Stomach smooth muscle (tissue), 2 donors: Measurements from ENCODE around the gene DDX23.

Source experiments
- H3K27ac ChIP-seq: one replicate; pipeline ENCODE4 v1.7.0; 2013; ENCODE audit warnings: mild to moderate bottlenecking, low read length, inconsistent platforms
- H3K27me3 ChIP-seq, 2 donors: one replicate each; pipeline ENCODE4 v1.7.0; 2013; ENCODE audit warnings: low read length in 2 of 2; ENCODE audit not compliant: insufficient read depth in 2 of 2, control insufficient read depth in 1 of 2
- H3K36me3 ChIP-seq, 2 donors: one replicate each; pipeline ENCODE4 v1.7.0; 2013; ENCODE audit warnings: low read length in 2 of 2; ENCODE audit not compliant: control insufficient read depth in 2 of 2, insufficient read depth in 2 of 2
- H3K4me1 ChIP-seq: one replicate; pipeline ENCODE4 v1.7.0; 2013; ENCODE audit warnings: low read length; ENCODE audit not compliant: control insufficient read depth, insufficient read depth
- H3K4me3 ChIP-seq, 2 donors: one replicate each; pipeline ENCODE4 v1.7.0; 2013; ENCODE audit warnings: low read length in 2 of 2
- H3K9ac ChIP-seq, 2 donors: one replicate each; pipeline ENCODE4 v1.7.0; 2013; ENCODE audit warnings: low read length in 2 of 2, mild to moderate bottlenecking in 1 of 2
- H3K9me3 ChIP-seq, 2 donors: one replicate each; pipeline ENCODE4 v1.7.0; 2013; ENCODE audit warnings: low read length in 2 of 2; ENCODE audit not compliant: control insufficient read depth in 2 of 2
- donor health status: healthy.
- donor health status: Pancreatic carcinoma.

DDX23 gene

GRCh38 chr12:48782457-48783395 lies 69.2 kb downstream of the DDX23 start:
- H3K4me3 ChIP-seq = no peak overlapping the region
- H3K9me3 ChIP-seq = no peaks in the 10 kb centered on the region
- peaks cover 36% of the 10 kb centered on the region for H3K4me1 ChIP-seq
- no peak overlapping the region for H3K27ac ChIP-seq
- no peak overlapping the region for H3K9ac ChIP-seq
- no peaks in the 10 kb centered on the region for H3K27me3 ChIP-seq
- H3K36me3 ChIP-seq = peaks cover 0 to 6% of the 10 kb centered on the region in 2 donors

- Histone ChIP-seq H3K27ac (no peak overlapping the region), H3K27me3 (no peaks in the 10 kb centered on the region), H3K9me3 (no peaks in the 10 kb centered on the region), H3K4me1 (peaks cover 28% of the 10 kb centered on the region), H3K36me3 (peaks cover 0 to 8% of the 10 kb centered on the region in 2 donors), H3K9ac (no peak overlapping the region), H3K4me3 (no peak overlapping the region)
These were observed 70.1 kb downstream of the DDX23 start for GRCh38 chr12:48781750-48782456.

GRCh38 chr12:48780381-48781025 lies 71.5 kb downstream of the DDX23 start:
- Histone ChIP-seq H3K4me3 (no peak overlapping the region), H3K36me3 (peaks cover 0 to 15% of the 10 kb centered on the region in 2 donors), H3K9ac (peak overlapping the region in 1 of 2 donors; percentile 47), H3K4me1 (peaks cover 25% of the 10 kb centered on the region), H3K27ac (peak overlapping the region; percentile 41), H3K27me3 (no peaks in the 10 kb centered on the region), H3K9me3 (no peaks in the 10 kb centered on the region)

DNA sequence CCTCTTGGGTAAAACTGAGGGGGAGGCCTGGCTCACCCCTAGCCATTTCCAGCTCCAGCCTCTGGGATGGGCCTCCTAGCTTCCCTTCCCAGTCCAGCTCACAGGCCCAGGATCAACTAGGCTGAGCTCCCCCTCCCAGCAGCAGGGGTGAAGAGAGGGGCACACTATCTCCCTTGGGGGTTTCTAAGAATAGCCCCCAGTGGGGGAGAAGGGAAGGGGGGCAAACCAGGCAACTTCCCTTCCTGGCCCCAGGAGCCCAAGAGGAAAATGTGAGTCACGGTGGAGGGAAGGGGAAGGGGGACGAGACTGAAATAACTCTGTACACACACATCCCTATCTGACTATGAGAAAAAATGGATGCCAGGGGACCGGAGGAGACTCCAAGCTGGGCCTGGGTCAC lies 72.1 kb downstream of the DDX23 start:
- peak overlapping the region; percentile 18 to 21 for H3K9ac ChIP-seq
- H3K27me3 ChIP-seq = no peaks in the 10 kb centered on the region
- H3K36me3 ChIP-seq = peaks cover under 1 to 19% of the 10 kb centered on the region in 2 donors
- no peaks in the 10 kb centered on the region for H3K9me3 ChIP-seq
- H3K4me1 ChIP-seq = peaks cover 25% of the 10 kb centered on the region
- peak overlapping the region; percentile 41 for H3K27ac ChIP-seq
- H3K4me3 ChIP-seq = no peak overlapping the region
